GM18909 (cell line): ENCODE measurements around the gene BHLHE40.

Experiments
- ATAC-seq: cut with Tn5 transposase; IDR thresholded peaks from one replicate; pipeline ENCODE4 v1.9.1; 2021; ENCODE audit warnings: mild to moderate bottlenecking; ENCODE audit not compliant: unreplicated experiment, poor library complexity

BHLHE40 gene

DNA sequence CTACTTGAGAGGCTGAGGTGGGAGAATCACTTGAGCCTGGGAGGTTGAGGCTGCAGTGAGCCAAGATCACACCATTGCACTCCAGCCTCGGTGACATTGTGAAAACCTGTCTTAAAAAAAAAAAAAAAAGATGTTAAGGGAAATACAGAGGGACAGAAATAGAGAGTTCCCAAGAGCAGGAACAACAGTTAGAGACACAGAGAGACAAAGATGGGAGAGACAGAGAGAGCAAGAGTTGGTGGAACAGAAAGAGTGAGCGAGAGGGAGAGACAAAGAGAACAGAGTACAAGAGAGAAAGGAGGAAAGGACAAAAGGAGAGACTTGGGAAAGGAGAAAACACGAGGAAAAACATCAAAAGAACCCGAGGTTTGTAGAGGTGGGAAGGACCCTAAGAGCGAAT is 35.8 kb downstream of the BHLHE40 start:
- no peak for ATAC-seq

GRCh38 chr3:5016211-5017161 is 37.2 kb downstream of the BHLHE40 start:
- peak; percentile 60 for ATAC-seq

DNA sequence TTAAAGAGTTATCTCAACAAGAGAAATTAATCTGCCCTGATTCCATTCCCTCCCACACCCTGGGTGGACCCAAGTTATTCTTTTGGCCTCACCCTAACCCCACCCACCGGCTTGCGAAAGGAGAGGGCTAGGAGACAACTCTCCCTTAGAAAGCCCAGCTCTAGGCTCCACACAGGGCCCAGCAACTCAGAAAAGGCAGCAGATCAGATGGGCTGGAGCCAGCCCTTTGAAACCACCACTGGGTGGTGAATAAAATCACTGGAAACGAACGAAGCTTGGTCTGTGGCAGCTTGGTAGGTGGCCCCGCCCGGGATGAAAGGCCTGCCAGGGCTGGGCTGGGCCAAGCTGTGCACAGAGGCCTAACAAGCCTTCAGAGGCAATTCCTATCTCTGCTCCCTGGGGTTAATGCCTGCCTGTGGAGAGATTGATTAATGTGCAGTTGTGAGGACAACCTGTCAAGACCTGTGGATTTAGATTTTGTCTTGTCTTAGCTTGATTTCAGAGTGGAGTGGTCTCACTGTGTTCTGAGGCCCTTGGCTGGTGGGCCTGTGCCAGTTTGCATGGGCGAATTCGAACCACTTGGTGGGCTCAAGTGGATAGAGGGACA is 38.8 kb downstream of the BHLHE40 start:
- no peak for ATAC-seq

DNA sequence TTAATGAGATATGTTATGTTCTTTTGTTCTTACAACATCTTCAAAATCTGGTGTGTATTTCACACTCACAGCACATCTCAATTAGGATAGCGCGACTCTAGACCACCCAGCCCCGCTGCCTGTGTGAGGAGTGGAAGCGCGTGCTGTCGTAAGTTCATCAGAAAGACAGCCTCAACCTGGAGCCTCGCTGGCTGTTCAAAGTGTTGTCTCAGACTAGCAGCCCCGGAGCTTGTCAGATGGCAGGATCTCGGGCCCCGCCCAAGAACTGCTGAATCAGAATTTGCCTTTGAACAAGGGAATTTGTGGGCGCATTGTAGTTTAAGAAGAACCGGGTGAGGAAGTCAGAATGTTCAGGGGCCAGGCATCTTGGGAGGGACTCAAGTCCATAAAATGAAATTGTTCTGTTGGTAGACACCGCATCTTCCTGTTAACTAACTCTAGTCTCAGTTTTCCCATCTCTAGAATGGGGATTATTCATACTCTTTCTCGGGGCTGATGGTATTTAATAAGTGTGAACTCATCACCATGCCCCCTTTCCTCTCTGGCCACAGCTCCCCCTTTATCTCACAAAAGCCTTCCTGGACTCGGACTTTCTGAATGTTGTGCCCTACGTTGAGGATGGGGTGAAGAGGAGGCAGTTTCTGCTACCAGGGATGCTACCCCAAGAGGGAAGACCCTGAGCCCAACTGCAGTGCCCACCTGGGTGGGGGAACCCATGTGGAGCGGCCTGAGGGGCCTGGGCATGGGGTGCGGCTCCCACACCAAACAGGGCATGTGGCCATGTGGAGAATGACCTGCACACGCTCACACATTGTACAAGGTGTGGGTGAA is 40.4 kb downstream of the BHLHE40 start:
- ATAC-seq, result no peak

DNA sequence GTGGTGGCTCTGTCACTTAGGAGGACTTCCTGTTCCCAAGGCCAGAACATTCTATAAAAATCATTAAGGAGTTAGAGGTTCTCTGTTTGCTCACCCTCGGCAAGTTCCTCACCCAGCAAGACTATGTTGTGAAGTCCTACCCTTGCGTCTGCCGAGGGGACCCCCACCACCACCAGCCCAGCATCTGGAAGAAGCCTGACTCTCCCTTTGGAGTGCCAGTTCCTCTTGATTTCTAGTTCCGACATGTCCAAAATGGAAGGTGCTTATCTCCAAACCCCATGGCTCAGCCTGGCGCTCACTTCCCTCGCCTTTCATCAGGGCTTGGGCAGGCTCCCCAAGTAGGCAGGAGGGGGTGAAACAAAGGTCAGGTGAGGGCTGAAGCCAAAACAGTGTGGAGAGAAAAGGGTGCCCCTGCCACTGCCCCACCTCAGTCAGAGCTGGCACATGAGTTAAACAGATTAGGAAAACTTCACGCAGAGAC is 41.0 kb downstream of the BHLHE40 start:
- no peak for ATAC-seq

DNA sequence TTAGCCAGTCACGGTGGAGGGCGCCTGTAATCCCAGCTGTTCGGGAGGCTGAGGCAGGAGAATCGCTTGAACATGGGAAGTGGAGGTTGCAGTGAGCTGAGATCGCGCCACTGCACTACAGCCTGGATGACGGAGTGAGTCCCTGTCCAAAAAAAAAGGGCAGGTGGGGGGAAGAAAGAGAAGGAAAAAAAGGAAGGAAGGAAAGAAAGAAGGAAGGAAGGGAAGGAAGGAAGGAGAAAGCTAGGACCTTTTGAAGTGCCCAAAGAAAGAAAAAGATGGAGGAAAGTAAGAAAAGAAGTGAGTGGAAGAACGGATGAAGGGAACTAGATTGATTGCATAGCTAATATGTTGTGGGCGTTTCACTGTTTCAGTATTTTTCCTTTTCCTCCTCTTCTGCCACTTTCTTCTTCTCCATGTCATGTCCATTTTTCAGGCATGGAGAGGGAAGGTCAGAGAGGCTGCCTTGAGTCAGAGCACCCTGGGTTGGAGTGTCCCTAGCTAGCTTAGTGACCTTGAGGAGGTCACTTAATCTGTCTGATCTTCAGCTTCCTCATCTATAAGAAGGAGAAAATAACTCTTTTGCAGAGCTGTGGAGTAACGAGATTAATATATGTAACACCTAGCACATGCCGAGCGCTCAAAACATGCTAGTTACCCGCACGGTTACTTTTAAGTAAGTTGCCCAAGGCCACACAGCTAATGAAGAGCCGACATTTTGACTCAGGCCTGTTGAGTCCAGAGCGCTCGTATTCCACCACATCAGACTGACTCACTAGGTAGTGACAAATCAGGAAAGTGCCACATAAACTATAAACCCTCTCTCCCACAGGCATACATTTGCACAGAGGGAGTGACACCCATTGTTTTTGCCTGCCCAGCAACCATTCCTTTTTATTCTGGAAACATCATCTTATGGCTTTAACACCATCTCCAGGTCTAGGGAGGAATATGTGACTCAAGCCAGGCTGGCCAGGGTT is 42.2 kb downstream of the BHLHE40 start:
- ATAC-seq, result no peak

DNA sequence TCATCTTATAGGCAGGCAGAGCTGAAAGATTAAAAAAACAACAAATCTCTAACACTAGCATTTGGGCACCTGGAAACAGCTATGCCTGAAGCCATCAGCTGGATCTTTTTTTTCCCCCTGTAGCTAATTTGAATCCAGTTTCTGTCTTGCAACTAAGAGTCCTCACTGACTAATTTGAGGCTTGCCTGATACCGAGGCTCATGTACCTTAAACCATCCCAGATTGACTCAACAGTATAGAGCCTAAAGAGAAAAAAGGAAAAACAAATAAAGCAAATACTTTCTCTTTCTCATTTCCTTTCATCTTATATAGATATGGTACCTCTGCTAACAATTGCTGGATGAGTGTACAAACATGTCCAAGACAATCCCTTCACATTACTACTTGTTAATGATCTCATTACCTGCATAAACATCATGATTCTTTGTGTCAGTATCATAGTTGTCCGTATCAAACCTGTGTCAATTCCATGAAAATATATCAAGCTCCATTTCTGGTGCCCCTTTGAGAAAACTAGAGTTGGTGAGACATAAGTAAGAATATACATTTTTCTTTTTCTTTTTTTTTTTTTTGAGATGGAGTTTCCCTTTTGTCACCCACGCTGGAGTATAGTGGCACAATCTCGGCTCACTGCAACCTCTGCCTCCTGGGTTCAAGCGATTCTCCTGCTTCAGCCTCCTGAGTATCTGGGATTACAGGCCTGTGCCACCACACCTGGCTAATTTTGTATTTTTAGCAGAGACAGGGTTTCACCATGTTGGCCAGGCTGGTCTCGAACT is 43.1 kb downstream of the BHLHE40 start:
- ATAC-seq, result peak; percentile 62

DNA sequence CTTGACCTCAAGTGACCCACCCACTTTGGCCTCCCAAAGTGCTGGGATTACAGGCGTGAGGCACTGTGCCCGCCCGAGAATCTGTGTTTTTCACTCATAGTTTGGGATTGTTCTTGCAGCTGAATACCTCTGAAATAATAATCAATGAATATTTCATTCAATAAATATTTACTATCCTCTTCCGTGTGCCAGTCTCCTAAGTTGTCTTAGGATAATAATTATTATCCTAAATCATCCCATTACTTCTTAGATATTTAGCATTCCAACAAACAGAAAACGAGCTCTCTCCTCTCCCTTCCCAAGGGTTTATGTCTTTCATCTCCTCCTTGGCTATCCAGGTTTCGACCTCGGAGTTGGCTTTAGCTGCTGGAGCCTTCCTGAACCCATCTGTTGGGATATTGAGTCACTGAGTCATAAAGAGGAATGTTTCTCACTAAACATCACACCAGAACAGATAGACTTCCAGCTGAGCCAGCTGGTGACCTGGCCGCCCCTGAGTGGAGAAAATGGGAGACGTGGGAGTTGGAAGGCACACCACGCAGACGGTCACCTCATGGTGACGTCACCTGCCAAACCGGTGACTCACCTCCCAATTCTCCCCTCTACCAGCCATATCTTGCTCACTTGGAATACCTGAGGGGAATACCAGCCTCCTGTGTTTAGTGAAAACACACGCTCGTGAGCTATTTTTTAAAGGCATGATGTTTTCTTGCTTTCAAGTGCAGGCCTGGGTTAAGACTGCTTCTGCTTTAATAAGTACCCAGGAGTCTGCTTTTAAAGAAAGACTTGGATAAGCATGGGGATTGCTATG is 43.9 kb downstream of the BHLHE40 start:
- no peak for ATAC-seq

DNA sequence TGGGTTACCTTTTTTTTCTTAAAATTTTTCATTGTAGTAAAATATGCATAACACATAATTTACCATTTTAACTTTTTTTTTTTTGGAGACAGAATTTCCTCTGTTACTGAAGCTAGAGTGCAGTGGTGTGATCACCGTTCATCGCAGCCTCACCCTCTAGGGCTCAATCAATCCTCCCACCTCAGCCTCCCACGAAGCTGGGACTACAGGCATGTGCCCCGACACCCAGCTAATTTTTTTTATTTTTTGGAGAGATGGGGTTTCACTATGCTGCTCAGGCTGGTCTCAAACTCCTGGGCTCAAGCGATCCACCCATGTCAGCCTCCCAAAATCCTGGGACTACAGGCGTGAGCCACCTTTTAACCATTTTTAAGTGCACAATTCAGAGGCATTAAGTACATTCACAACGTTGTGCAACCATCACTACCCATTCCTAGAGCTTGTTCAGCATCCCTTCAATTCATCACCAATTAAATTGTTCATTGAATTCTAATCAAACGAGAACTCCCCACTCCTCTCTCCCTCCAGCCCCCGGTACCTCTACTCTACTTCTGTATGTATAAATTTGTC is 44.6 kb downstream of the BHLHE40 start:
- no peak for ATAC-seq

DNA sequence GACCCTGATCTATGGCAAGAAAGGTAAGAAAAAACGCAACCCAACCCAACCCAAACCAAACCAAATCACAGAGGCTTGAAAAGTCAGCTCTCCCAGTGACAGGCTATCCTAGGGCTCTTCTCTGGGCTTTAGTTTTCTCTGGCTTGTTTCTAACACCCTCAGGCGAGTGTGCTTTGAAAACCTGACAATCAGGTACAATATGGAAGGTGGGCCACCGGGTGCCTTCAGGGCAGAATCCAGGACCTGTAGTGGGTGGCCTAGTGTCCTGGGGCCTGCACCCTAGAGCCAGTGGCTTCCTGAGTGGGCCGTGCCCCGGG is 46.8 kb downstream of the BHLHE40 start:
- ATAC-seq, result no peak

DNA sequence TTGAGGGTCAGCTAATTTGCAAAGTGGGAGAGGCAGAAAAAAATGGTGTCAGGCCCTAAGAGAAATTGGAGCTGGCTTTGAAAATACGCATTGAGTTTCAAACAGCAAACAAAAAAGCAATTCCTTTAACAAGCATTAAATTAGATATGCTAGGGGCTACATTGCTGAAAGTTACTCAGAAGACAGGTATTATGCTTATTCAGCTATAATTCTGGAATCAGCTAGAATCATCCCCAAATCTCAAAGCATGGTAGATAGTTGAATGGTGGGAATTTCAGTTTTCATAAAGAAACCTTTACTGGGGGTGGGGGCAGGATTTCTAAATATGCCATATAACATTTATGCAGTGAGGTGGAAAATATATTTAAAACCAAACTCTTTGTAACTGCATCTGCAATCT is 50.5 kb downstream of the BHLHE40 start:
- no peak for ATAC-seq

- ATAC-seq, result no peak
Measured at GRCh38 chr3:5030152-5030551, 50.9 kb downstream of the BHLHE40 start.

DNA sequence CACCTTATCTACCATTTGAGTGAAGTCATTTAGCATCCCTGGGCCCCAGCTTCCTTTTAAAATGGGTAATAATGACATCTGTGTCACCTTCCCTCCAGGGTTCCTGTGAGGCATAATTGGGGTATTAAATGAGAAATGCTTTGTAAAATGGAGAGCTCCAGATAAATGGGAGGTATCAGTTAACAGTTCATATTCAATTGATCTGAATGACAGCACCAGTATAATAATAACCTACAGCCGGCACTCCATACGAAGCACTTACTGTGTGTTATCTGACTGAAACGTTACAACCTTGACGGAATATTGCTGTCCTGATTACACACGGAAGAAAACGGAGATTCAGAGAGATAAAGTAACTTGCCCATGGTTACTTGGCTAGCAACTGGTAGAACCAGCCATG is 53.6 kb downstream of the BHLHE40 start:
- no peak for ATAC-seq
